Endothelial cell of umbilical vein (primary cell): Measurements from ENCODE around the gene FCGR3B. TPM values are rescaled to one million over a fixed set of nuclear protein-coding genes. Genes with fewer than 3 reads are reported as not detected.
"Not testable (repeated sequence)": the region's sequence is repeated elsewhere in the genome, so short reads cannot be mapped to it uniquely, and the experiment has no call there.

Source experiments
- BruUV-seq: library from RNA; stranded (reverse); fragments of 400-500 nt; replicated peaks from 2 replicates; lab custom pipeline; 2021; lab: Mats Ljungman, UMichigan
- CTCF ChIA-PET: fragments of 300-600, 350-600 bp; sonication (Branson Sonifier 250); formaldehyde crosslinking; loops from one replicate; lab custom pipeline; 2021; ENCODE audit warnings: antibody characterized with exemption, inconsistent platforms; lab: Charles Lee
- POLR2A ChIA-PET: fragments of 300-600, 350-600 bp; sonication (Branson Sonifier 250); formaldehyde crosslinking; loops from one replicate; lab custom pipeline; 2021; ENCODE audit warnings: antibody characterized with exemption, inconsistent platforms; lab: Charles Lee
- DNase-seq: peaks from one replicate; pipeline ENCODE4 v3.0.0-alpha.2; 2011; ENCODE audit warnings: low read depth, low spot score
- FAIRE-seq: peaks from 2 replicates; lab custom pipeline; 2011; peaks lifted over from hg19 to GRCh38; lab: Jason Lieb, UNC
- H2AFZ ChIP-seq: 2 replicates; pipeline ENCODE4 v1.6.0; 2012; ENCODE audit warnings: low read depth, low read length, control low read depth, inconsistent platforms
- H3K27ac ChIP-seq: 2 replicates; pipeline ENCODE4 v1.5.1; 2011; ENCODE audit warnings: low read depth, mild to moderate bottlenecking, control low read depth, low read length, moderate library complexity; ENCODE audit not compliant: insufficient read depth
- H3K27me3 ChIP-seq, 2 experiments: 2 replicates each; pipeline versions ENCODE4 v1.6.0 to v1.6.1; 2011; ENCODE audit warnings: low read length in 2 of 2, mixed read lengths in 1 of 2; ENCODE audit not compliant: control insufficient read depth in 2 of 2, insufficient read depth in 2 of 2
- H3K36me3 ChIP-seq, 2 experiments: 2 replicates in 1 of 2; 3 replicates in 1 of 2; pipeline ENCODE4 v1.5.1; 2011; ENCODE audit warnings: low read length in 2 of 2, mild to moderate bottlenecking in 1 of 2, moderate library complexity in 1 of 2; ENCODE audit not compliant: control insufficient read depth in 2 of 2, insufficient read depth in 2 of 2; ENCODE audit errors: extremely low read depth in 1 of 2
- H3K4me1 ChIP-seq: 3 replicates; pipeline ENCODE4 v1.5.1; 2011; ENCODE audit warnings: mild to moderate bottlenecking, low read length; ENCODE audit not compliant: control insufficient read depth, insufficient read depth; ENCODE audit errors: extremely low read depth
- H3K4me2 ChIP-seq: 2 replicates; pipeline ENCODE4 v1.6.1; 2011; ENCODE audit warnings: low read length, control low read depth, mixed read lengths; ENCODE audit not compliant: insufficient read depth
- H3K4me3 ChIP-seq, 3 experiments: fragments of 200-600 bp in 1 of 3; sonication (generic), shearing (Covaris generic) in 1 of 3; replicated peaks in 1 of 3; 2 replicates each; pipeline ENCODE4 v1.5.1; 2011 to 2016; ENCODE audit warnings: control low read depth in 3 of 3, low read length in 3 of 3, mild to moderate bottlenecking in 2 of 3, inconsistent platforms in 1 of 3, low read depth in 1 of 3, moderate library complexity in 1 of 3; ENCODE audit not compliant: insufficient read depth in 1 of 3
- H3K79me2 ChIP-seq: 2 replicates; pipeline ENCODE4 v1.6.0; 2012; ENCODE audit warnings: low read length, inconsistent platforms; ENCODE audit not compliant: control insufficient read depth, insufficient read depth
- H3K9ac ChIP-seq: replicated peaks from 2 replicates; pipeline ENCODE3; 2011; ENCODE audit warnings: low read length, control low read depth; ENCODE audit not compliant: insufficient read depth; ENCODE audit errors: extremely low read depth
- H3K9me1 ChIP-seq: replicated peaks from 3 replicates; pipeline ENCODE4 v1.6.0; 2011; ENCODE audit warnings: mild to moderate bottlenecking, low read length; ENCODE audit not compliant: control insufficient read depth, insufficient read depth; ENCODE audit errors: extremely low read depth
- H3K9me3 ChIP-seq: replicated peaks from 2 replicates; pipeline ENCODE4 v1.5.1; 2012; ENCODE audit warnings: low read length, inconsistent platforms; ENCODE audit not compliant: control insufficient read depth, insufficient read depth
- H4K20me1 ChIP-seq: replicated peaks from 2 replicates; pipeline ENCODE3; 2011; ENCODE audit warnings: mild to moderate bottlenecking, low read length; ENCODE audit not compliant: control insufficient read depth, insufficient read depth; ENCODE audit errors: extremely low read depth
- dilution Hi-C: fragments of 300-500 bp; cut with MboI; formaldehyde crosslinking; loops from one replicate; pipeline ENCODE4 v1.15.0; 2019; ENCODE audit warnings: low sequenced_read_pairs; ENCODE audit not compliant: extremely low pct_ligation_motif_present
- intact Hi-C: fragments of 100-400 bp; cut with micrococcal nuclease; formaldehyde crosslinking; loops from one replicate; pipeline ENCODE4 v1.10.0; 2022
- polyA plus RNA-seq, 4 experiments: library from polyadenylated mRNA; depleted of rRNA in 3 of 4; stranded (reverse) in 3 of 4; unstranded in 1 of 4; fragments of >200 nt; gene quantifications; 2 replicates each; pipeline versions ENCODE4 v1.2.1 to v1.2.3, GENCODE V29; 2011 to 2012; ENCODE audit warnings: missing spikeins in 1 of 4
- total RNA-seq: library from RNA; stranded (reverse); gene quantifications from 2 replicates; pipeline ENCODE4 v1.2.3, GENCODE V29; 2021

Gene FCGR3B
- total and polyA plus RNA-seq, 2 donors (not counting 3 experiments of a cell fraction or from before 2014, with no cell fraction given), result not detected

DNA sequence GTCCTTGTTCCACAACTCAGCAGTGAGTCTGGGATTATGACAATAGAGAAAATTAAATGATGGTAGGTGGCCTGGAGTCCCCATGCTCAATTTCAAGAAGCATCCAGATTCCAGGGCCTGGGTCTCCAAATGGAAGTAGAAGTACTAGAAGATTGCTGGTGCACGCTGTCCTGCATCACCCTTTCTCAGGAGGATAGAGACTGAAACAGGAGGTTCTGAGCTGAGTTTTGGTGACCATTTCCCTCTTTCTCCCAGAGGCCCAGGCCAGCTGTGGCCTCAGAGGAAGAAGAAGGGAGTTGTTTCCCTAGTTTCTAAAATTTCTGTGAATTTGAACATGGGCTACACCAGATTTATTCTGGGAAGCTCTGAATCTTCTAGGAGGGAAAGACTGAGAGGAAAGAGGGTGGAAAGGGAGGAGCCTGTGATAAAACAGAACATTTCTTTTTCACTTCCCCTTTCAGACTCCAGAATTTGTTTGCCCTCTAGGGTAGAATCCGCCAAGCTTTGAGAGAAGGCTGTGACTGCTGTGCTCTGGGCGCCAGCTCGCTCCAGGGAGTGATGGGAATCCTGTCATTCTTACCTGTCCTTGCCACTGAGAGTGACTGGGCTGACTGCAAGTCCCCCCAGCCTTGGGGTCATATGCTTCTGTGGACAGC is 31.8 kb upstream of the FCGR3B start, which contains the start of gene FCGR2B:
Gene FCGR2B (plus strand): TSS at position 460 of the 656 bp plus-strand sequence. CDS start 99 bp downstream, at position 559.
- H3K27me3 ChIP-seq, H3K4me2 ChIP-seq, H3K9ac ChIP-seq, H3K79me2 ChIP-seq, CTCF ChIA-PET, POLR2A ChIA-PET, H3K9me3 ChIP-seq, H4K20me1 ChIP-seq, H3K4me3 ChIP-seq, H3K27ac ChIP-seq, H3K4me1 ChIP-seq, dilution Hi-C loops, BruUV-seq, H3K9me1 ChIP-seq, DNase-seq, intact Hi-C loops, H3K36me3 ChIP-seq, FAIRE-seq, H2AFZ ChIP-seq: not testable (repeated sequence)

DNA sequence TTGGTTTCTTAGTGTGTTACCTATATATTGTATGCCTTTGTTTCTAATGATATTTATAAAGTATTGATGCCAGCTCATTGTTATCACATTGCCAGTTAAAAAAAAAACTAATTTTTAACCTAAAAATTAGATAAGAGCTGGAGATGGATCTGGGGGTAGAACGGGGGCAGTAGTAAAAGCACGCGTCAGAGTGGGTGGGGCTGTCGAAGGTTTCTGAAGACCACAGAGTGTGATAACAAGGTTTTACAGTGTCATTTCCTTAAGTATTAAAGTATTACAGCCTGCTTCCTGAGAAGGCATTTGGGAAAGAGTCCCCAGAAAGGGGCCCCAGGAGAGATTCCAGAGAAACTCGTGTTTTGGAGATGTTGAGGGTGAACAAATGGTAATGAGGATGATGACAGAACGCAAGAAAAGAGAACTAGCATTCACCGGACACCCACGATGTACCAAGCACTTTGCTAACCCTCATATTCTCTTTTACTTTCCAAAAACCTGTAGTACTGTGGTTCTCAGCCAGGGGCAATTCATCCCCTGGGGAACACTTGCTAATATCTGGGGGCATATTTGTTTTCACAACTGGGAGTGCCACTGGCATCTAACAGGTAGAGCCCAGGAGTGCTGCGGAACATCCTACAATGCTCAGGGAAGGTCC is 30.8 kb upstream of the FCGR3B start:
- CTCF ChIA-PET, result not testable (repeated sequence)

DNA sequence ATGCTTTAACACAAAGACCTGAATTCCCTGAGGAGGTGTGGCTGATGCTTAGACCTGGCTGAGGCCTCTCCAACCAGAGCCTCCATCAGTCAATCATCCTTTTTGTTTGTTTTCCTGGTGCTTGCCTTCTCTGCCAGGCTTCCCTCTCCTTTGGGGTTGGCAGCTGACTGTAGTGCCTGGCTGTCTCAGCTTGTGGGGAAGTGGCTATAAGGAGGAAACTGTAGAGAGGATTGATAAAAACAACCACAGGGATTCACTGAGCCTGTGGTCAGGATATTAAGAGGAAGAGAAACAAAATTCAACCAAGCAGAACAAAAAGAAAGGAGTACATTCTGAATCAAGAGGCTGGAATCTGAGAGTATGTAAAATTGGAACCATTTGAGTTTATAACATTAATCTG is 27.5 kb upstream of the FCGR3B start:
- H2AFZ ChIP-seq, BruUV-seq, H3K4me2 ChIP-seq, dilution Hi-C loops, H3K36me3 ChIP-seq, DNase-seq, H3K27ac ChIP-seq, H3K27me3 ChIP-seq, H3K79me2 ChIP-seq, POLR2A ChIA-PET, H3K9ac ChIP-seq, CTCF ChIA-PET, H3K9me3 ChIP-seq, H3K4me1 ChIP-seq, FAIRE-seq, intact Hi-C loops, H3K9me1 ChIP-seq, H4K20me1 ChIP-seq, H3K4me3 ChIP-seq: not testable (repeated sequence)

More for the DNA sequence above, 30.8 kb upstream of the FCGR3B start:
- DNase-seq, H3K27ac ChIP-seq, H3K79me2 ChIP-seq, H3K9me1 ChIP-seq, H2AFZ ChIP-seq, BruUV-seq, H3K4me3 ChIP-seq, H3K36me3 ChIP-seq, intact Hi-C loops, H3K9me3 ChIP-seq, H3K27me3 ChIP-seq, H4K20me1 ChIP-seq, H3K9ac ChIP-seq, H3K4me1 ChIP-seq, POLR2A ChIA-PET, FAIRE-seq, H3K4me2 ChIP-seq, dilution Hi-C loops: not testable (repeated sequence)

DNA sequence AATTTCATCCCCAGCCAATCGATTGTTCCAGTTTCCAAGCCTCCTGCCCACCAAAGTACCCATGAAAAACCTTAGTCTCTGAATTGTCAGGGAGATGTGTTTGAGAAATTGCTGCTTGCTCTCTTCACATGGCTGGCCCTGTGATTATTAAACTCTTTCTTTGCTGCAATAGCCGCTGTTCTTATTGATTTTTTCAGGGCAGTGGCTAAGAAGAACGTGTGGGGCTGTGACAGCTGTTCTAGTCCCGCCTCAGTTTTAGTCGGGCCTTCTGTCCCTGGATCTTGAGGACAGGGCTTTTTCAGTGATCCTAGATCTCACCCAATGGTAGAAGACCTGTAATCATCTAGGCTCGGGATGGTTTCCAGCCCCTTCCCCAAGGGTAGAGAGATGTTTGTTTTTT is 23.0 kb upstream of the FCGR3B start:
- H3K9me1 ChIP-seq, POLR2A ChIA-PET, FAIRE-seq, DNase-seq, H3K4me1 ChIP-seq, H3K9me3 ChIP-seq, H3K79me2 ChIP-seq, H2AFZ ChIP-seq, H4K20me1 ChIP-seq, BruUV-seq, H3K27ac ChIP-seq, H3K4me2 ChIP-seq, CTCF ChIA-PET, H3K36me3 ChIP-seq, H3K27me3 ChIP-seq, H3K9ac ChIP-seq, dilution Hi-C loops, H3K4me3 ChIP-seq, intact Hi-C loops: not testable (repeated sequence)
